Loucy (cell line): ENCODE measurements around the gene GABRB2.

Experiments
- CTCF ChIP-seq: fragments of 200-600 bp; sonication (generic); conservative IDR thresholded peaks from 2 replicates; pipeline ENCODE4 v1.5.1; 2014; ENCODE audit warnings: mild to moderate bottlenecking, antibody characterized with exemption, low read length
- EZH2phosphoT487 ChIP-seq: fragments of 200-600 bp; IDR thresholded peaks from 2 replicates; pipeline ENCODE4 v1.6.1; 2018; ENCODE audit warnings: antibody characterized with exemption, mild to moderate bottlenecking, moderate library complexity, borderline replicate concordance

- no peak for TF ChIP-seq CTCF
- no peak for TF ChIP-seq EZH2phosphoT487
These were observed at the start of gene GABRB2 for GRCh38 chr5:161546470-161547301.
